ENCODE data around the gene TTC3. TPM values are rescaled to one million over a fixed set of nuclear protein-coding genes. Genes with fewer than 3 reads are reported as not detected.

Gene TTC3
- polyA plus RNA-seq, 1 donor from 2014 or later: 332 TPM

DNA sequence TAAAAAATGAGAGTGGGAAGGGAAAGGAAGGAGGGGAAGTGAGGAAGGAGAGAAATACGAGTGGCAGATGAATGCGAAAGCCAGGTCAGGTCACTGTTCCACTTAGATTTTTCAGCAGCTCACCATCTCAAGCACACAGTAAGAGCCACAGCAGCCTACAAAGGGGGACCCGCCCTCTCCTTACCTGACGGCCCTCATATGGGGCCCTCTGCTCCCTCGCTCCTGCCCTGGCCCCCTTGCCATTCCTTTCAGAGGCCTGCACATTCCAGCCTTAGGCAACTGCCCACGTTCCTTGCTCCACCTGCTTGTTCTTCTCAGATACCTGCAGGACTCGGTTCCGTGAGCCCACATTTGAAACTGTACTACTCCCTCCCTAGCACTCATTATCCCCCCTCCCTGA is 172.1 kb downstream of the TTC3 start:
- Histone ChIP-seq H3K4me2 (ENCODE audit: low read length) (no peak overlapping the region), H3F3A (ENCODE audit: insufficient read depth, low read length, poor library complexity, severe bottlenecking) (no peaks in the 10 kb centered on the region), H2AFZ (ENCODE audit: low read depth, low read length) (no peak overlapping the region), H4K20me1 (ENCODE audit: insufficient read depth) (no peaks in the 10 kb centered on the region), H3K27me3 (ENCODE audit: insufficient read depth, low read depth, low read length) (no peaks in the 10 kb centered on the region), H3K9ac (ENCODE audit: low read length) (no peak overlapping the region), H3K79me2 (replicated peaks; ENCODE audit: insufficient read depth, low read length) (peaks cover 32% of the 10 kb centered on the region), H3K9me3 (ENCODE audit: low read length) (no peaks in the 10 kb centered on the region), H3K4me3 (ENCODE audit: low read length) (no peak overlapping the region), H3K27ac (ENCODE audit: low read length) (no peak overlapping the region), H3K9me2 (ENCODE audit: insufficient read depth, low read length) (no peaks in the 10 kb centered on the region), H3K36me3 (ENCODE audit: insufficient read depth, low read length) (peaks cover 4% of the 10 kb centered on the region)
- TF ChIP-seq, protein P1, sequence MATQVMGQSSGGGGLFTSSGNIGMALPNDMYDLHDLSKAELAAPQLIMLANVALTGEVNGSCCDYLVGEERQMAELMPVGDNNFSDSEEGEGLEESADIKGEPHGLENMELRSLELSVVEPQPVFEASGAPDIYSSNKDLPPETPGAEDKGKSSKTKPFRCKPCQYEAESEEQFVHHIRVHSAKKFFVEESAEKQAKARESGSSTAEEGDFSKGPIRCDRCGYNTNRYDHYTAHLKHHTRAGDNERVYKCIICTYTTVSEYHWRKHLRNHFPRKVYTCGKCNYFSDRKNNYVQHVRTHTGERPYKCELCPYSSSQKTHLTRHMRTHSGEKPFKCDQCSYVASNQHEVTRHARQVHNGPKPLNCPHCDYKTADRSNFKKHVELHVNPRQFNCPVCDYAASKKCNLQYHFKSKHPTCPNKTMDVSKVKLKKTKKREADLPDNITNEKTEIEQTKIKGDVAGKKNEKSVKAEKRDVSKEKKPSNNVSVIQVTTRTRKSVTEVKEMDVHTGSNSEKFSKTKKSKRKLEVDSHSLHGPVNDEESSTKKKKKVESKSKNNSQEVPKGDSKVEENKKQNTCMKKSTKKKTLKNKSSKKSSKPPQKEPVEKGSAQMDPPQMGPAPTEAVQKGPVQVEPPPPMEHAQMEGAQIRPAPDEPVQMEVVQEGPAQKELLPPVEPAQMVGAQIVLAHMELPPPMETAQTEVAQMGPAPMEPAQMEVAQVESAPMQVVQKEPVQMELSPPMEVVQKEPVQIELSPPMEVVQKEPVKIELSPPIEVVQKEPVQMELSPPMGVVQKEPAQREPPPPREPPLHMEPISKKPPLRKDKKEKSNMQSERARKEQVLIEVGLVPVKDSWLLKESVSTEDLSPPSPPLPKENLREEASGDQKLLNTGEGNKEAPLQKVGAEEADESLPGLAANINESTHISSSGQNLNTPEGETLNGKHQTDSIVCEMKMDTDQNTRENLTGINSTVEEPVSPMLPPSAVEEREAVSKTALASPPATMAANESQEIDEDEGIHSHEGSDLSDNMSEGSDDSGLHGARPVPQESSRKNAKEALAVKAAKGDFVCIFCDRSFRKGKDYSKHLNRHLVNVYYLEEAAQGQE (IDR thresholded peaks at IDR 0.05; ENCODE audit: borderline replicate concordance): no peak
- TF ChIP-seq POLR2AphosphoS5 (IDR thresholded peaks at IDR 0.05) (no peak), TAF1 (IDR thresholded peaks at IDR 0.05; ENCODE audit: low read depth) (no peak), EZH2 (IDR thresholded peaks at IDR 0.05; ENCODE audit: borderline replicate concordance, insufficient read depth, low read length, poor library complexity, severe bottlenecking) (no peak), SMC3 (conservative IDR thresholded peaks at IDR 0.05; ENCODE audit: poor library complexity) (no peak), MXI1 (conservative IDR thresholded peaks at IDR 0.05; ENCODE audit: poor library complexity, severe bottlenecking) (no peak), RAD21 (conservative IDR thresholded peaks at IDR 0.05) (no peak), EP300 (conservative IDR thresholded peaks at IDR 0.05; ENCODE audit: poor library complexity, severe bottlenecking) (no peak)
- TF ChIP-seq, protein P2, sequence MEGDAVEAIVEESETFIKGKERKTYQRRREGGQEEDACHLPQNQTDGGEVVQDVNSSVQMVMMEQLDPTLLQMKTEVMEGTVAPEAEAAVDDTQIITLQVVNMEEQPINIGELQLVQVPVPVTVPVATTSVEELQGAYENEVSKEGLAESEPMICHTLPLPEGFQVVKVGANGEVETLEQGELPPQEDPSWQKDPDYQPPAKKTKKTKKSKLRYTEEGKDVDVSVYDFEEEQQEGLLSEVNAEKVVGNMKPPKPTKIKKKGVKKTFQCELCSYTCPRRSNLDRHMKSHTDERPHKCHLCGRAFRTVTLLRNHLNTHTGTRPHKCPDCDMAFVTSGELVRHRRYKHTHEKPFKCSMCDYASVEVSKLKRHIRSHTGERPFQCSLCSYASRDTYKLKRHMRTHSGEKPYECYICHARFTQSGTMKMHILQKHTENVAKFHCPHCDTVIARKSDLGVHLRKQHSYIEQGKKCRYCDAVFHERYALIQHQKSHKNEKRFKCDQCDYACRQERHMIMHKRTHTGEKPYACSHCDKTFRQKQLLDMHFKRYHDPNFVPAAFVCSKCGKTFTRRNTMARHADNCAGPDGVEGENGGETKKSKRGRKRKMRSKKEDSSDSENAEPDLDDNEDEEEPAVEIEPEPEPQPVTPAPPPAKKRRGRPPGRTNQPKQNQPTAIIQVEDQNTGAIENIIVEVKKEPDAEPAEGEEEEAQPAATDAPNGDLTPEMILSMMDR (IDR thresholded peaks at IDR 0.05; ENCODE audit: poor library complexity, severe bottlenecking): no peak

DNA sequence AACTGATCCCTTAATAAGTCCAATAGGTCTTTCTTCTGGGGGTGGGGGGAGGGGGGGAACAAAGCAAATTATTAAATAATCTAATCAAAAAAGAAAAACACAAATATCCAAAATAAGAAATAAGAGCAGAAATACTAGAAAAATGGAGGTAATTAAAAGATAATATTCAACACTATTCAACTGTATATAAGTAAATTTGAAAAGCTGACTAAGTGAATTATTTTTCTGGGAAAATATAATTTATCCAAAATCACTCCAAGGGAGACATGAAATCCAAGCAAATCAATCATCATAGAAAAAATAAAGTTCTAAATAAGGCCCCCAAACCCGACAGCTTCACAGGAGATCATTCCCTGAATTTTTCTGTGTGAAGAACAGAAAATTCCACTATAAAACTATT is 175.2 kb downstream of the TTC3 start:
- Histone ChIP-seq H3K9me3 (ENCODE audit: low read length) (no peaks in the 10 kb centered on the region), H3K27ac (ENCODE audit: low read length) (no peak overlapping the region), H2AFZ (ENCODE audit: low read depth, low read length) (no peak overlapping the region), H3K4me3 (ENCODE audit: low read length) (no peak overlapping the region), H3K9me2 (ENCODE audit: insufficient read depth, low read length) (no peaks in the 10 kb centered on the region), H3K79me2 (replicated peaks; ENCODE audit: insufficient read depth, low read length) (peaks cover 50% of the 10 kb centered on the region), H4K20me1 (ENCODE audit: insufficient read depth) (no peaks in the 10 kb centered on the region), H3K27me3 (ENCODE audit: insufficient read depth, low read depth, low read length) (no peaks in the 10 kb centered on the region), H3F3A (ENCODE audit: insufficient read depth, low read length, poor library complexity, severe bottlenecking) (no peaks in the 10 kb centered on the region), H3K9ac (ENCODE audit: low read length) (no peak overlapping the region), H3K36me3 (ENCODE audit: insufficient read depth, low read length) (no peaks in the 10 kb centered on the region), H3K4me2 (ENCODE audit: low read length) (no peak overlapping the region)
- TF ChIP-seq EP300 (conservative IDR thresholded peaks at IDR 0.05; ENCODE audit: poor library complexity, severe bottlenecking): no peak
- TF ChIP-seq, protein P2 (IDR thresholded peaks at IDR 0.05; ENCODE audit: poor library complexity, severe bottlenecking): no peak
- no peak for TF ChIP-seq TAF1 (IDR thresholded peaks at IDR 0.05; ENCODE audit: low read depth)
- TF ChIP-seq RAD21 (conservative IDR thresholded peaks at IDR 0.05): no peak
- no peak for TF ChIP-seq MXI1 (conservative IDR thresholded peaks at IDR 0.05; ENCODE audit: poor library complexity, severe bottlenecking)
- no peak for TF ChIP-seq SMC3 (conservative IDR thresholded peaks at IDR 0.05; ENCODE audit: poor library complexity)
- TF ChIP-seq POLR2AphosphoS5 (IDR thresholded peaks at IDR 0.05): no peak
- TF ChIP-seq, protein P1 (IDR thresholded peaks at IDR 0.05; ENCODE audit: borderline replicate concordance): no peak
- no peak for TF ChIP-seq EZH2 (IDR thresholded peaks at IDR 0.05; ENCODE audit: borderline replicate concordance, insufficient read depth, low read length, poor library complexity, severe bottlenecking)

All from neural cell (in vitro differentiated cells).